Peyer's patch (tissue), 4 donors: ENCODE measurements around the gene SV2B.

Experiments
- POLR2A ChIP-seq, 2 donors: fragments of 450-650 bp; IDR thresholded peaks; one replicate each; pipeline ENCODE4 v1.5.1; 2017; ENCODE audit warnings: antibody characterized with exemption in 2 of 2, mild to moderate bottlenecking in 2 of 2, moderate library complexity in 2 of 2
- TF ChIP-seq, protein P1 (sequence below), 6 experiments: fragments of 450-650 bp in 4 of 6; fragments of 200-600 bp in 2 of 6; sonication (generic) in 1 of 6; IDR thresholded peaks; one replicate each; pipeline ENCODE4 v1.5.1; 2017 to 2019; ENCODE audit warnings: antibody characterized with exemption in 6 of 6, mild to moderate bottlenecking in 3 of 6, moderate library complexity in 1 of 6

DNA sequence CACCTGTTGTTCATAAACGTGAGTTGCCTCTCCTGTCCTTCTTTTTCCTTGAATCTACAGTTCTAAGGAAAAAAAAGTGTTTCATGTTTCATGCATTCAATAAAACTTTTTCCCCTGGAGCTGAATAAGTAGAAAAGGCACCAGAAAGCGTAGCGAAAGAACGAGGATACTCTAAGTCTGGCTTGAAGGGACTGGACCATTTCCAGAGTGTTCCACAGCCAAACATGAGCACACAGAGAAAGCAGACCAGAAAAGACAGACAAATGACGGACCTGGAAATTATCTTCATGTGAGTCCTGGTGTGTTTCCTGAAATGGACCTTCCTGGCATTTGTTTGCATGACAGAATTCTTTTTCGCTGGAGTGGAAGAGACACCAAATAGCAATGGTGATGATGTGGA, 204.7 kb downstream of the SV2B start:
- TF ChIP-seq, protein P1, sequence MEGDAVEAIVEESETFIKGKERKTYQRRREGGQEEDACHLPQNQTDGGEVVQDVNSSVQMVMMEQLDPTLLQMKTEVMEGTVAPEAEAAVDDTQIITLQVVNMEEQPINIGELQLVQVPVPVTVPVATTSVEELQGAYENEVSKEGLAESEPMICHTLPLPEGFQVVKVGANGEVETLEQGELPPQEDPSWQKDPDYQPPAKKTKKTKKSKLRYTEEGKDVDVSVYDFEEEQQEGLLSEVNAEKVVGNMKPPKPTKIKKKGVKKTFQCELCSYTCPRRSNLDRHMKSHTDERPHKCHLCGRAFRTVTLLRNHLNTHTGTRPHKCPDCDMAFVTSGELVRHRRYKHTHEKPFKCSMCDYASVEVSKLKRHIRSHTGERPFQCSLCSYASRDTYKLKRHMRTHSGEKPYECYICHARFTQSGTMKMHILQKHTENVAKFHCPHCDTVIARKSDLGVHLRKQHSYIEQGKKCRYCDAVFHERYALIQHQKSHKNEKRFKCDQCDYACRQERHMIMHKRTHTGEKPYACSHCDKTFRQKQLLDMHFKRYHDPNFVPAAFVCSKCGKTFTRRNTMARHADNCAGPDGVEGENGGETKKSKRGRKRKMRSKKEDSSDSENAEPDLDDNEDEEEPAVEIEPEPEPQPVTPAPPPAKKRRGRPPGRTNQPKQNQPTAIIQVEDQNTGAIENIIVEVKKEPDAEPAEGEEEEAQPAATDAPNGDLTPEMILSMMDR (IDR thresholded peaks at IDR 0.05), result no peak
- TF ChIP-seq POLR2A (IDR thresholded peaks at IDR 0.05), result no peak
